ENCODE results near the gene OR7A5.
"Not testable (repeated sequence)": the region's sequence is repeated elsewhere in the genome, so short reads cannot be mapped to it uniquely, and the experiment has no call there.

Gene OR7A5

DNA sequence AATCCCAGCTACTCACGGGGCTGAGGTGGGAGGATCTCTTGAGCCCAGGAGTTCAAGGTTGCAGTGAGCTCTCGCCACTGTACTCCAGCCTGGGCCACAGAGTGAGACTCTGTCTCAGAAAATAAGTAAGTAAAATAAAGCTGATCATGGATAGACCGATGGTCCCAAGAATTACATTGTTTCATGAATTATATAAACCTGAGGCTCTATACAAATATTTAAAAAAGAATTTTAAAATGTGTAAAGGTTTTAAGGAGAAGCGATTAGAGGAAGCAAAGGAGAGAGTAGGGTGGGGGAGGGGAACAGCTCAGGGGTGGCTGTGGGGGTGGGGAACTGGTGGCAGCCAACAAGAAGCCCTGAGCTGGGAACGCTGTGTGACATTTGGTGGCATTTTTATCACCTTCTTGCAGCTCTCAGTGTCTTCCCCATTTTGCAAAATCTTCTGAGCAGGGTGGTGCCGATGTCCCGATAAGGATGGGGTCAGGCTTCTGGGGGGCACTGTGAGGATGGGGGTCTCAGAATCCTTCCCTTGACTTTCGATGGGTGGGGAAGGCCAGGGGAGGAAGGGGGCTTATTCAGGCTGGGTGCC lies 51.5 kb downstream of the OR7A5 start:
- DNase-seq, result not testable (repeated sequence)

DNA sequence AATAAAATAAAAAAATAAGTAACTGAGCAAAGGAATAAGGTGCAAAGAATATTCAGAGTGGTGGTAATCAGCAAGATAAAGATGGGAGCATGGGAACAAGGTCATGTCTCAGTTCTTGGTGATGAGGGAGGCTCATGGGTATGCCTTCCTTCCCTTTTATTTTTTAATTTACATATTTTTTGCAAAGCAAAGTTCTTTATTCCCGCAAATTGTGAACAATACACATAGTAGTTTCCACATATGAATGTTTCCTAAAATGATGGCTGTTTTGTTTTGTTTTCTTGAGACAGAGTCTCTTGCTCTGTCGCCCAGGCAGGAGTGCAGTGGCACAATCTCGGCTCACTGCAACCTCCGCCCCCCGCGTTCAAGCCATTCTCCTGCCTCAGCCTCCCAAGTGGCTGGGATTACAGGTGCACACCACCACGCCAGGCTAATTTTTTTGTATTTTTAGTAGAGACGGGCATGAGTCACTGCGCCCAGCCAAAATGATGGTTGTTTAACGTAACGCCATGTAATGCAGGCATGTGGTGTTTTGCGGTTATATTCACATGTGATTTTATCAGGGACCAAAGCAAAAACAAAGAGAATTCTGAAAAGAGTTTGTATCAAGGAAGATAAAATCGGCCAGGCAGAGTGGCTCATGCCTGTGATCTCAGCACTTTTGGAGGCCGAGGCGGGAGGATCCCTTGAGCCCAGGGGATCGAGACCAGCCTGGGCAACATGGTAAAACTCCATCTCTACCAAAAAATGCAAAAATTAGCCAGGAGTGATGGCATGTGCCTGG lies 52.2 kb downstream of the OR7A5 start:
- DNase-seq, result no peak

DNA sequence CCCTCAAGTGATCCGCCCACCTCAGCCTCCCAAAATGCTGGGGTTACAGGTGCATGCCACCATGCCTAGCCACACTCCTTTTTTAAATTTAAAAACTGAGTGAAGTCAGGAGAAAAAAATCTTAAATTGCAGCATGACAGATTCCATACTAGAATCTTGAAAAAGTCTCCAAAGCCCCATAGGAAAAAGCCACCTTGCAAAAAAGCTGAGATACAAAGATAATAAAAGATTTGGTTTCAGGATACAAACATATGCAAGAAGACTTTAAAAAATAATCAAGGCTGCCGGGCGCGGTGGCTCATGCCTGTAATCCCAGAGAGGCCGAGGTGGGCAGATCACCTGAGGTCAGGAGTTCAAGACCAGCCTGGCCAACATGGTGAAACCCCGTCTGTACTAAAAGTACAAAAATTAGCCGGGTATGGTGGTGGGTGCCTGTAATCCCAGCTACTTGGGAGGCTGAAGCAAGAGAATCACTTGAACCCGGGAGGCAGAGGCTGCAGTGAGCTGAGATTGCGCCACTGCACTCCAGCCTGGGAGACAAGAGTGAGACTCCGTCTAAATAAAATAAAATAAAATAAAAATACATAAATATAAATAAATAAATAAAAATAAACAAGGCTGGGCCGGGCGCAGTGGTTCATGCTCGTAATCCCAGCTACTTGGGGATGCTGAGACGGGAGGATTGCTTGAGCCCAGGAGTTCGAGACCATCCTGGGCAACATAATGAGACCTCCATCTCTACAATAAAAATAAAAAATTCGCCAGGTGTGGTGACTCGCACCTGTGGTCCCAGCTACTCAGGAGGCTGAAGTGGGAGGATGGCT lies 53.1 kb downstream of the OR7A5 start:
- not testable (repeated sequence) for DNase-seq

DNA sequence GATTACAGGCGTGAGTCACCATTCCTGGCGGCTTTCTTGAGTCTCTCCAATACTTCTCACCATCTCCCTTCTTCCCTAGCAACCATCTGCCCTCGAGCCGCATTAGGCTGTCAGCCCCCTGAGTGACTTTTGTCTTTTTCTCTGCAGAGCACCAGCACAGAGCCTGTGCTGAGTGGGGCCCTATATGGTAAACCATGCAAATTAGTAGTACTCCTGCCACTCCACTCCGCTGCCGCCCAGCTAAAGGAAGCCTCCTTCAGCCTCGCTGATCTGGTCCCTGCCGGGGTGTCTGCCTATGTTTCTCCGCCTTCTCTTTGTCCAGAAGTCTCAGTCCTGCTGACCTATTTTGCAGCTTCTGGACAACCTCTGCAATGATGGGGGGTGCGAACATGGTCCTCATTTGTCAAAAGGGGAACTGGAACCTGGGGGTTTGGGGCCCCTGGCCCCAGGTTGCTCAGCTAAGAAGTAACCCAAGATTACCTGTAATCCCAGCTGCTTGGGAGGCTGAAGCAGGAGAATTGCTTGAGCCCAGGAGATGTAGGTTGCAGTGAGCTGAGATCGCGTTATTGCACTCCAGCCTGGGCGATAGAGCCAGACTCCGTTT lies 54.3 kb downstream of the OR7A5 start:
- not testable (repeated sequence) for DNase-seq

DNA sequence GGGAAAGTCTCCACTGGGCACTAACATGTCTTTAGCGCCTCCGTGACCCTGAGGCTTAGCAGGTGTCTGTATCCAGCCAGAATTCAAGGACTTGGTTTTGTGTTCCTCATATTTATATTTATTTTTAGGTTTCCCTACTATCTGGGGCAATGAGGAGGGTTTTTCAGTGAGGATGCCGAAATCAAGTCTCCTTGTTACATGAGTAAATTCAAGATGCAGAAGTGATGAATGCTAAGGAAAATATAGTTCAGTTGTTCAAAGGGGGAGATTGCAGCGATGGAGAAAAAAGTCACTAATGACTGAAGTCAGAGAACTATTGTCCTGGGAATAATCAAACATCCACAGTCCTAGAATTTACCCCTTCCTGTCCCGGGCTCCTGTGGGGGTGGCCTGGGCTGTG lies 55.8 kb downstream of the OR7A5 start:
- DNase-seq, result no peak

DNA sequence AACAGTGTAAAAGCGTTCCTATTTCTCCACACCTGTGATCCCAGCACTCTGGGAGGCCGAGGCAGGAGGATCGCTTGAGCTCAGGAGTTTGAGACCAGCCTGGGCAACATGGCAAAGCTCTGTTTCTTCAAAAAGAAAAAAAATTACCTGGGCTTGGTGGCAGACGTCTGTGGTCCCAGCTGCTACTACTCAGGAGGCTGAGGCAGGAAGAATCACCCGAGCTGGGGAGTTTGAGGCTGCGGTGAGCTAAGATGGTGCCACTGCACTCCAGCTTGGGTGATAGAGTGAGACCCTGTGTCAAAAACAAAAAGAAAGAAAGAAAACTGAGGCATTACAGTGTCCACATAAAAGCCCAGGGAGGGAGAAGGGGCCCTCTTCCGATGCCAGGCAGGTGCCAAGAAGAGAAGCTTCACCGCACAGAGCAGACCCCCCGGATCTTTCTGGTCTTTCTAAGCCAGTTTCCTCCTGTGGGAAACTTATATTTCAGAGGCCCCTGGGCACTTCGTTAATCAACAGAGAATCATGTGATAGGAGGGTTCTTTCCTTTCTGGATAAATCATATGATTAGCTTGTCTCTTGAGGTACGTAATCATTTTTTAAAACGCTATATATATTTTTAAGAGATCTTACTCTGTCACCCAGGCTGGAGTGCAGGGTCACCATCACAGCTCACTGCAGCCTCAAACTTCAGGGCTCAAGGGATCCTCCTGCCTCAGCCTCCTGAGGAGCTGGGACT lies 56.7 kb downstream of the OR7A5 start, which contains the start of gene ADGRE2:
Gene ADGRE2 (minus strand): TSS at position 451 of the 736 bp plus-strand sequence. CDS start 1,804 bp downstream, outside the sequence.
- DNase-seq, result not testable (repeated sequence)

DNA sequence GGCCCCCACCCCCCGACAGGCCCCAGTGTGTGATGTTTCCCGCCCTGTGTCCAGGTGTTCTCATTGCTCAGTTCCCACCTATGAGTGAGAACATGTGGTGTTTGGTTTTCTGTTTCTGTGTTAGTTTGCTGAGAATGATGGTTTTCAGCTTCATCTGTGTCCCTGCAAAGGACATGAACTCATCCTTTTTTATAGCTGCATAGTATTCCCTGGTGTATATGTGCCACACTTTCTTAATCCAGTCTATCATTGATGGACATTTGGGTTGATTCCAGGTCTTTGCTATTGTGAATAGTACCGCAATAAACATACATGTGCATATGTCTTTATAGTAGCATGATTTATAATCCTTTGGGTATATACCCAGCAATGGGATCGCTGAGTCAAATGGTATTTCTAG lies 57.3 kb downstream of the OR7A5 start:
- not testable (repeated sequence) for DNase-seq

All from DMS 273 treated with DMSO at 0.1 percent for 48 hours (cell line).